HepG2 (cell line): ENCODE data around the gene ACD. TPM values are rescaled to one million over a fixed set of nuclear protein-coding genes. Genes with fewer than 3 reads are reported as not detected.
A peak's percentile ranks its signal among the peaks of the same experiment; 100 is the strongest.

ENCODE experiments used
- DRAP1 ChIP-seq: IDR thresholded peaks from 2 replicates; pipeline ENCODE4 v1.6.1; 2016; ENCODE audit warnings: missing genetic modification reagents, missing compliant biosample characterization
- KDM2A ChIP-seq: sonication (generic); formaldehyde crosslinking; IDR thresholded peaks from 2 replicates; pipeline ENCODE4 v1.4.0; 2020; ENCODE audit warnings: low read depth, missing genetic modification reagents, borderline replicate concordance
- MIER2 ChIP-seq: IDR thresholded peaks from 2 replicates; pipeline ENCODE4 v1.6.1; 2016; ENCODE audit warnings: missing biosample characterization, missing genetic modification reagents
- MXD3 ChIP-seq: IDR thresholded peaks from 2 replicates; pipeline ENCODE4 v1.6.1; 2016; ENCODE audit warnings: mild to moderate bottlenecking, missing biosample characterization, missing genetic modification reagents
- NR0B2 ChIP-seq: sonication (generic); formaldehyde crosslinking; IDR thresholded peaks from 2 replicates; pipeline ENCODE4 v1.4.0; 2020; ENCODE audit warnings: mild to moderate bottlenecking, missing genetic modification reagents
- ONECUT2 ChIP-seq: sonication (generic); formaldehyde crosslinking; IDR thresholded peaks from 2 replicates; pipeline ENCODE4 v1.4.0; 2020; ENCODE audit warnings: missing genetic modification reagents
- PCBP1 ChIP-seq: fragments of 200-400 bp; formaldehyde crosslinking; IDR thresholded peaks from 2 replicates; pipeline ENCODE4 v1.6.1; 2017; ENCODE audit warnings: mild to moderate bottlenecking, low read depth, low read length, borderline replicate concordance
- RNF2 ChIP-seq: fragments of 450-650 bp; conservative IDR thresholded peaks from 2 replicates; pipeline ENCODE4 v1.6.1; 2016; ENCODE audit warnings: low read depth
- TOPORS ChIP-seq: sonication (generic); formaldehyde crosslinking; IDR thresholded peaks from 2 replicates; pipeline ENCODE4 v1.8.0; 2023; ENCODE audit warnings: mild to moderate bottlenecking, missing genetic modification reagents
- ZBTB26 ChIP-seq: IDR thresholded peaks from 2 replicates; pipeline ENCODE4 v1.6.1; 2016; ENCODE audit warnings: missing compliant biosample characterization, missing genetic modification reagents, borderline replicate concordance
- ZBTB33 ChIP-seq: sonication (generic); formaldehyde crosslinking; IDR thresholded peaks from 2 replicates; pipeline ENCODE4 v1.4.0; 2020; ENCODE audit warnings: missing genetic modification reagents
- ZNF318 ChIP-seq: sonication (generic); formaldehyde crosslinking; IDR thresholded peaks from 2 replicates; pipeline ENCODE4 v1.4.0; 2020; ENCODE audit warnings: mild to moderate bottlenecking, missing genetic modification reagents
- ZNF75D ChIP-seq: sonication (generic); formaldehyde crosslinking; IDR thresholded peaks from 2 replicates; pipeline ENCODE4 v1.8.1; 2023; ENCODE audit warnings: missing genetic modification reagents, mild to moderate bottlenecking, borderline replicate concordance
- ZNF781 ChIP-seq: sonication (generic); formaldehyde crosslinking; IDR thresholded peaks from 2 replicates; pipeline ENCODE4 v1.5.1; 2020; ENCODE audit warnings: borderline replicate concordance, mild to moderate bottlenecking, missing genetic modification reagents; ENCODE audit errors: not compliant biosample characterization
- polyA plus RNA-seq, 8 experiments: library from polyadenylated mRNA; depleted of rRNA in 3 of 8; stranded (reverse) in 7 of 8; unstranded in 1 of 8; fragments of >200 nt; fragmentation: Illumina TruSeq in 4 of 8; extraction: Trizol in 4 of 8; gene quantifications; 2 replicates each; pipeline versions ENCODE4 v1.2.1 to v1.2.3, GENCODE V29; 2011 to 2016; ENCODE audit warnings: low read depth in 4 of 8, missing spikeins in 1 of 8, mixed read lengths in 1 of 8; ENCODE audit not compliant: insufficient read depth in 1 of 8
- total RNA-seq, 5 experiments: library from RNA; depleted of rRNA; stranded (reverse); fragments of >200 nt; fragmentation: Illumina TruSeq; extraction: Trizol; gene quantifications; 2 replicates each; pipeline ENCODE4 v1.2.3, GENCODE V29; 2016; ENCODE audit warnings: low read depth in 1 of 5

The ACD gene
- total and polyA plus RNA-seq, 2 of the 13 experiments (the other 11 are each of a cell fraction or from before 2014, with no cell fraction given), result 32.6 to 38.3 TPM

- TF ChIP-seq ZBTB33 (CRISPR knock-in tag) (no peak), NR0B2 (CRISPR knock-in tag) (0 out of 2 replicates have a peak, but pooled peaks have one; percentile 71), PCBP1 (0 out of 2 replicates have a peak, but pooled peaks have one; percentile 22), KDM2A (CRISPR knock-in tag) (peak; percentile 49; the same call in 1 of the 2 replicates), ZNF75D (CRISPR knock-in tag) (no peak), ZBTB26 (CRISPR knock-in tag) (peak; percentile 55; the same call in 1 of the 2 replicates), ONECUT2 (CRISPR knock-in tag) (no peak), ZNF781 (peak; percentile 24), DRAP1 (CRISPR knock-in tag) (no peak), ZNF318 (CRISPR knock-in tag) (no peak), RNF2 (0 out of 2 replicates have a peak, but pooled peaks have one; percentile 34), MIER2 (CRISPR knock-in tag) (peak; percentile 74; the same call in 1 of the 2 replicates), TOPORS (CRISPR knock-in tag) (peak; percentile 33; the same call in 1 of the 2 replicates), MXD3 (CRISPR knock-in tag) (peak; percentile 78; the same call in 1 of the 2 replicates)
These were observed 6.0 kb upstream of the ACD start (continued) for GRCh38 chr16:67666032-67666551.
